M059J (cell line): ENCODE data around the gene SYNJ2. TPM values are rescaled to one million over a fixed set of nuclear protein-coding genes. Genes with fewer than 3 reads are reported as not detected.
A peak's percentile ranks its signal among the peaks of the same experiment; 100 is the strongest.
"Not testable (repeated sequence)": the region's sequence is repeated elsewhere in the genome, so short reads cannot be mapped to it uniquely, and the experiment has no call there.

ENCODE experiments used
- DNase-seq: peaks from one replicate; pipeline ENCODE4 v3.0.0-alpha.2; 2012; ENCODE audit warnings: low read depth
- total RNA-seq: library from RNA; depleted of rRNA; stranded (reverse); fragments of >200 nt; shearing (Covaris generic); gene quantifications from 2 replicates; pipeline ENCODE4 v1.2.3, GENCODE V29; 2014; rRNA removed

The SYNJ2 gene, protein sequence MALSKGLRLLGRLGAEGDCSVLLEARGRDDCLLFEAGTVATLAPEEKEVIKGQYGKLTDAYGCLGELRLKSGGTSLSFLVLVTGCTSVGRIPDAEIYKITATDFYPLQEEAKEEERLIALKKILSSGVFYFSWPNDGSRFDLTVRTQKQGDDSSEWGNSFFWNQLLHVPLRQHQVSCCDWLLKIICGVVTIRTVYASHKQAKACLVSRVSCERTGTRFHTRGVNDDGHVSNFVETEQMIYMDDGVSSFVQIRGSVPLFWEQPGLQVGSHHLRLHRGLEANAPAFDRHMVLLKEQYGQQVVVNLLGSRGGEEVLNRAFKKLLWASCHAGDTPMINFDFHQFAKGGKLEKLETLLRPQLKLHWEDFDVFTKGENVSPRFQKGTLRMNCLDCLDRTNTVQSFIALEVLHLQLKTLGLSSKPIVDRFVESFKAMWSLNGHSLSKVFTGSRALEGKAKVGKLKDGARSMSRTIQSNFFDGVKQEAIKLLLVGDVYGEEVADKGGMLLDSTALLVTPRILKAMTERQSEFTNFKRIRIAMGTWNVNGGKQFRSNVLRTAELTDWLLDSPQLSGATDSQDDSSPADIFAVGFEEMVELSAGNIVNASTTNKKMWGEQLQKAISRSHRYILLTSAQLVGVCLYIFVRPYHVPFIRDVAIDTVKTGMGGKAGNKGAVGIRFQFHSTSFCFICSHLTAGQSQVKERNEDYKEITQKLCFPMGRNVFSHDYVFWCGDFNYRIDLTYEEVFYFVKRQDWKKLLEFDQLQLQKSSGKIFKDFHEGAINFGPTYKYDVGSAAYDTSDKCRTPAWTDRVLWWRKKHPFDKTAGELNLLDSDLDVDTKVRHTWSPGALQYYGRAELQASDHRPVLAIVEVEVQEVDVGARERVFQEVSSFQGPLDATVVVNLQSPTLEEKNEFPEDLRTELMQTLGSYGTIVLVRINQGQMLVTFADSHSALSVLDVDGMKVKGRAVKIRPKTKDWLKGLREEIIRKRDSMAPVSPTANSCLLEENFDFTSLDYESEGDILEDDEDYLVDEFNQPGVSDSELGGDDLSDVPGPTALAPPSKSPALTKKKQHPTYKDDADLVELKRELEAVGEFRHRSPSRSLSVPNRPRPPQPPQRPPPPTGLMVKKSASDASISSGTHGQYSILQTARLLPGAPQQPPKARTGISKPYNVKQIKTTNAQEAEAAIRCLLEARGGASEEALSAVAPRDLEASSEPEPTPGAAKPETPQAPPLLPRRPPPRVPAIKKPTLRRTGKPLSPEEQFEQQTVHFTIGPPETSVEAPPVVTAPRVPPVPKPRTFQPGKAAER (N-terminal part only)
- 40.3 and 50.4 TPM in 2 replicates for total RNA-seq

GRCh38 chr6:157981395-157982101, at the start of gene SYNJ2:
TSS of gene SYNJ2 (plus strand) at chr6:157981863. CDS start at chr6:157981962, 99 bp downstream.
- peak; percentile 80 for DNase-seq

DNA sequence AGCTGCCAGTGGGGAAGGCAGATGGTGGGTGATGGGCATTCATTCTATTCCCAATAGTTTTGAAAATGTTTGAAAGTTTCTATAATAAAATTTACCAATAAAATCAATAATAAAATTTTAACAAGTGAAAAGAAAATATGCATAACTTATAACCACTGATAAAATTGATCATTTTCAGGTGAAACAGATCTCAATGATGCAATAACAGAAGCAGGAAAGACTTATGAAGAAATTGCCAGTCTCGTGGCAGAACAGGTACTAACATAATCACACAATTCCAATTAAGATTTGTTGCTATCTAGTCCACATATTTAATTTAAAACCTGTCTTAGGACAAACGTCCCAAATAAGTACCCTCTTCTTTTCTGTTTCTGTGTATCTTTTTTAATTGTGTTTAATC, 45.9 kb upstream of the SYNJ2 start:
- DNase-seq = no peak

DNA sequence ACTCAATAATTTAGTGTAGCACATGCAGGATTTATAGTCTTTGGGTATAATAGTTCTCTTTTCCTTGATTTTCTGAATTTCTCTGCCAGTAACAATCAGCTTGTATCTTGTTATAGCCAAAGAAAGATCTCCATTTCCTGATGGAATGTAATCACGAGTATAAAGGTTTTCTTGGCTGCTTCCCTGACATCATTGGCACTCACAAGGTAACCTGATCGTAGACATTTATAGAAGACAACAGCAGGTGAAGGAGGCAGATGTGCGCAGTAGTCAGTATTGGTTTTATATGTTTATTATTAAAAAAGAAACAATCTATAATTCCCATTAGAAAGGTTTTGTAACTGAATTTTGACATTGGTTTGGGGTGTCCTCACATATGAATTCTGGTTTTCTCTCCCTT, 44.3 kb upstream of the SYNJ2 start:
- no peak for DNase-seq

DNA sequence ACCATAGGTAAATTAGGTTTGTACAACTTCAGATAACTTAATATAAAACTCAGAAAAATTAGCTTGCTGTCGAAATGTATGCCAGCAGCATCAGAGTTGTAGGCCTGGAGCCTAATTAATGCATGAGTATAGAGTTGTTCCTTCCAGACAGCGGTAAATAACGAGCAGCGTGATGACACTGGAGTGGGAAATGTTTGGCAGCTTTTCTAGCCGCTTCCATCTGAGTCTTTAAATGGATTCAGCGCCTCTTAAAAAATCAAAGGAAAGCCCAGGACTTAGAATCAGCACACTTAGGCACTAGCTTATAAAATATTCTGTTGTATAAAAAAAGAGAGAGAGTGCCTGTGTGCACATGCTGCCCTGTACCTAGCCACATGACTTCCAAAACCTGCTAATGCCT, 43.7 kb upstream of the SYNJ2 start:
- DNase-seq = no peak

DNA sequence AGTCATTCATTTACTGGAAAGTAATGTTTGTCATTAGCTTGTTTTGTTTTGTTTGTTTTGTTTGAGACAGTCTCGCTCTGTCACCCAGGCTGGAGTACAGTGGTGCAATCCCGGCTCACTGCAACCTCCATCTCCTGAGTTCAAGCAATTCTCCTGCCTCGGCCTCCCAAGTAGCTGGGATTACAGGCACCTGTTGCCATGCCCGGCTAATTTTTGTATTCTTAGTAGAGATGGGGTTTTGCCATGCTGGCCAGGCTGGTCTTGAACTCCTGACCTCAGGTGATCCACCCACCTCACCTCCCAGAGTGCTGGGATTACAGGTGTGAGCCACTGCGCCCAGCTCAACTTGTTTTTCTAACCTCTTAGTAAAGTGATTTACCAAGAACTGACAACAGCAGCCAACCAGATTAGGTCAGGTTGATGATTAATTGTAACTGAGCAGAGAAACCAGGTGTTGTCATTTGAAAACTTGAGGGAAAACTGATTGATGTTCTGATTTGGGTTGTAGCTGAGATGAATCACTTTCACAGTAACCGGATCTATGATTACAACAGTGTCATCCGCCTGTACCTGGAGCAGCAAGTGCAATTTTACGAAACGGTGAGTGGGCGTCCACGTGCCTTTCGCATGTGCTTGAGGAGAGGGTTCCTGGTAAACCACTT, 41.2 kb upstream of the SYNJ2 start:
- DNase-seq = not testable (repeated sequence)

DNA sequence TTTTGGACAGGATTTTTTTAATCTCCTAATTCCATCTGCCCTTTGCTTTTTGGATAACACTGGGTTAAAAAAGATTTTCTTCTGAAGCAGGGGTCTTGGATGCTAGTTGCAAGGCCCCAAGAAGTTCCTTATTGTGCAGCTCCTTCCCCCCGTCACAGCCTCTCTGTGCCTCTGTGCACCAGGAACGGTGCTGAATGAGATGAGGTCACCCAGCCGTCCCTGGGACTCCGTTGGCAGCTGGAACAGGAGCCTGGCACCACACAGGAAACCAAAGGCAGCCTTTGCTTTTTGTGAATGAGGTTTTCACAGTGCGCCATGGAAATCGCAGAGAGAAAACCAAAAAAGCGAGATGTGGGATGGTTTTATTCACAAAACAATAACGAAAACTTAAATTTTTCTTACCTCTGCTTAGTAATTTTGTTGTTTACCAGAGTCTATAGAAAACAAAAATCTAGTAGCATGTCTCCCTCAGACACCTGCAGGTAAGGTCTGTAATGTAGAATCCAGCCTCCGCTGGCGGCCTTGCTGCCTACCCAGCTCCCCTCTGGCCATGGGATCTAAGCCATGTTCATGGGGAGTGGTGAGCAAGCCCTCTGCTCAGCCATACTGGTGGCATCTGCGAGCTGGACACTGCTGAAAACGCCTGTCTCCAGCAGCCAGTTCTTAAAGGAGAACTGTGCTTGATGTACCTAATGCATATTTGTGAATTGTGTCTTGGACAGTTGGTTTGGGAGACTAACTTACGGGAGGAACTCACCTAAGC, 40.4 kb upstream of the SYNJ2 start:
- DNase-seq = no peak

DNA sequence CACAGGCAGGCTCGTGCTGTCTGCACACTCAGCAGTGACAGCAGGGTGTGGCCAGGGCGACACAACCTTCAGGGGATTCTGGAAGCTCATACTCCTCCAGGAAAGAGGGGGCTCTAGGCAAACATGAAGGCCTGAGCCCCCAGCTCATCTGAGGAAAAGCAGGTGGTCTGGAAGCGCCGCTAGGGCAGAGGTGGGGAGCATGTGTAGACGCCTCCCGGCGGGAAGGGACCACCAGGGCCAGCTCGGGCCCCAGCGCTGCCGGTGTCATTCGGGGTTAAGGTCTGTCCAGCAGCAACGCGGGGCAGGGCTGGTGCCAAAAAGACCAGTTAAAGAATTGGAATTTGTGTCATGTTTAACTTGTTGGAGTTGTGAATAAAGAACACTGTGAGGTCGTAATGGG, 39.3 kb upstream of the SYNJ2 start:
- no peak for DNase-seq

GRCh38 chr6:157943249-157943963, 38.3 kb upstream of the SYNJ2 start:
- DNase-seq = no peak

DNA sequence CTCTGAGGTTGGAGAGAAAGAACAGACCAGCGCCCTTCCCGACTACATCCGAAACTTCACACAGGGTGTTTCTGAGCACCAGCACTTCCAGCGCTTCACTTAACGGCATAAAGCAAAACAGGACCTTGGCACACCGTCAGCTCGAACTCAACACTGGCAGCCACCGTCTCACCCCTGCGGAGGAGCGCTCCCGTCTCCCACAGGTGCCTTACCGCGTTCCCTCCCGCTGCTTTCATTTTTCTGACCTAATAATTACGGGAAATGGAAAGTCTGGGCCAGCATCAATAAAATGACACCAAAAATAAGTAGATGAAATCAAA, 37.7 kb upstream of the SYNJ2 start:
- no peak for DNase-seq

DNA sequence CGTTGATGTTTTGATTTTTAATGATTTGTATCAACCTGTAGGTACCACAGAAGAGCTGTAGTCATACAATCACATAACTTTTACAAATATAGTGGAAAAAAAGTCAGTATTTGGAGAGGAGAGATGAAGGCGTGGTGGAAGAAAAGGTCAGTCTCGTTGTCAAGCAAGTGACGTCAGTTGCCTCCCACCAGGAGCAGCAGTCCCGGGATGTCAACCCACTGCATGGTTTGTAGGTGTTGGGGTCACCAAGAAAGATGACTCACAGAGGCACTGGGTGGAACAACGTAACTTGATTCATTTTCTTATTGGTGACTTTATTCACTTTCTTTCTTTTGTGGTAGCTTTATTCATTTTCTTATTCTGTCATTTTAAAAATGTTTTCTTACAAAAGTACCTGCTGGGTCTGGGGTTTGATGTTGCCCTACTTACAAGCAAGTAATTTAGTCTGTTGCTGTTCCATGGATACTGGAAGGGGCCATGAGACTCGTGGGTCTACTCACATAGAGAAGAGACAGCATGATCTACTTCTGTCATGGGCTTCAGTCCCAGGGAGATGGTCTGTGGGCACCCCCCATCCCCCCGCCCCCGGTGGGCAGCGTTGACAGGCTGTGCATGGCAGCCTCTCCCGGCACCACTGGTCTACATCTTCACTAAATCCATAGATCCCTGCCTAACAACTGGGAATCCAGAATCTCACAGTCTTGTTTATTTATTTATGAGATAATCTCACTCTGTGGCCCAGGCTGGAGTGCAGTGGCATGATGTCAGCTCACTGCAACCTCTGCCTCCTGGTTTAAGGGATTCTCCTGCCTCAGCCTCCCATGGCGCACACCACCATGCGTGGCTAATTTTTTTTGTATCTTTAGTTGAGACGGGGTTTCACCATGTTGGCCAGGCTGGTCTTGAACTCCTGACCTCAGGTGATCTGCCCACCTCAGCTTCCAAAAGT, 36.4 kb upstream of the SYNJ2 start:
- DNase-seq = no peak

- DNase-seq = no peak
These were observed 35.5 kb upstream of the SYNJ2 start for GRCh38 chr6:157946053-157946617.

DNA sequence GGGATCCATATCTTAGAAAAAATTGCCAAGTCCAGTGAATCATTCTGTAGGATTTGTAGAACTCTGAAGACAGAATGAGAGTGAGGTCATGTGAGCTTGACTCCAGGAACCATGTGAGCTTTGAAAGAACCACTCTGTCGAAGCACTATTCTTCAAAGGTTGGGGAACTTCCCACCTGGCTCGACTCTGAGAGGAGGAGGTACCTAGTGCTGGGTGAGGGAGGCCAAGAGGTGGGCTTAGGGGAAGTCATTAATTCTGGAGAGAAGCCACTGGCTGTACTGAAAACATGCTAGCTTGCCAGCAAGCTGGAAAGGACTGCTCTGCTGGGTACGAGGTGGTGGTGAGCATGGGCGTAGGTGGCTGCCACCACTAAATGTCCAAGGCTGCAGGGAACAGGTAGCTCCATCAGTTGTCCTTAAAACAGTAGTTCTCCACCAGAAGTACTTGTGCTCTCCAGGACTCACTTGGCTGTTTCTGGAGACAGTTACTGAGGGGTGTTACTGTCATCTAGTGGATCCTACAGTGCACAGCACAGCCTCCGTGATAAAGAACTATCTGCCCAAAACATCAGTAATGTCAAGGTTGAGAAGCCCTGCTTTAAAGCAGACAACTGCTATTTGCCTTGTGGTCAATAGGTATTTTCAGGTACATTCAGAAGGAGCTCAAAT, 34.7 kb upstream of the SYNJ2 start:
- DNase-seq = peak; percentile 40

DNA sequence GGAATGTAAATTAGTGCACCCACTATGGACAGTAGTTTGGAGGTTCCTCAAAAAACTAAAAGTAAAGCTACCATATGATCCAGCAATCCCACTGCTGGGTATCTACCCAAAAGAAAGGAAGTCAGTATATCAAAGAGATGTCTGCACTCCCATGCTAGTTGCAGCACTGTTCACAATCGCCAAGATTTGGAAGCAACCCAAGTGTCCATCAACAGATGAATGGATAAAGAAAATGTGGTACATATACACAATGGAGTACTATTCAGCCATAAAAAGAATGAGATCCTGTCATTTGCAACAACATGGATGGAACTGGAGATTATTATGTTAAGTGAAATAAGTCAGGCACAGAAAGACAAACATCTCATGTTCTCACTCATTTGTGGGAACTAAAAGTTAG, 30.8 kb upstream of the SYNJ2 start:
- DNase-seq = not testable (repeated sequence)

DNA sequence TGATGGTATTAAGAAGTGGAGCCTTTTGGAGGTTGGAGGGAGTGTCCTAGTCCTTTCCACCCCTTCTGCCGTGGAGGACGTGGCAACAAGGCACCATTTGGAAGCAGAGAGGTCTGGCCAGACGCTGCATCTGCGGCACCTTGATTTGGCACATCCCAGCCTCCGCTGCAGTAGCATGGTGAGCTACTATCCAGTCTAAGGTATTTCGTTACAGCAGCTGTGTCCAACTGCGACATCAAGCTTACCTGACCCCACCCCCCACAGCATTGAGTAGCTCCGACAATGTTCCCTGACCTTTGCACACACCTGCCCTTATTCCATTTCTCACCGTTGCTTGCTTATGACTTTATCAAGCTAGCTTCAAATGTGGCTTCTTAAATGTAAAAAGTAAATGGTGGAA, 29.8 kb upstream of the SYNJ2 start:
- no peak for DNase-seq

DNA sequence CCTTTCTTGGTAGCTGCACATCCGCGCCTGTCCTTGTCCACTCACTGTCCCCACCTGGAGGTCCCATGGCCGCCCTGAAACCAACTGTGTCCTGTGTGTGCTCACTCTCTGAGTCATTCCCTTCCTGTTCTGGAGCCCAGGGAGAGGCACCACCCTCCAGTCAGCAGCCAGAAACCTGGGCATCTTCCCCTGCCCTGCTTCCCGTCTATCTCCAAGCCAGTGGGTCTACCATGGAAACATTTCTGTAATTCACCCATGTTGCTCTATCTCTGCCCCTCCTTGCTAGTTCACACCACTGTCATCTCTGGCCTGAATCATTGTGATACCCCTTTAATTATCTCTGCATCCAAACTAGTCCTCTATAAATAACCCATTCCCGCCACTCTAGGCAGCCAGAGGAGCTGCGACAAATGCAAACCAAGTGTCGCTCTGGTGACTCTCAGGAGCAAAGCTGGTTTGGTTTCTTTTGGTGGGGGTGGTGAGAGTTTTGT, 28.8 kb upstream of the SYNJ2 start:
- peak; percentile 40 for DNase-seq

GRCh38 chr6:157953580-157954091, 28.0 kb upstream of the SYNJ2 start:
- DNase-seq = no peak
